Sigmoid colon (tissue), 4 donors: Measurements from ENCODE around the gene DOK5.

ENCODE experiments used
- CTCF ChIP-seq, 4 experiments: fragments of 450-650 bp in 3 of 4; fragments of 200-600 bp in 1 of 4; IDR thresholded peaks; one replicate each; pipeline ENCODE4 v1.5.1; 2016 to 2019; ENCODE audit warnings: antibody characterized with exemption in 4 of 4, mild to moderate bottlenecking in 3 of 4, moderate library complexity in 2 of 4
- EP300 ChIP-seq, 4 donors: sonication (generic); formaldehyde crosslinking; IDR thresholded peaks; one replicate each; pipeline ENCODE4 v1.6.1; 2017; ENCODE audit warnings: antibody characterized with exemption in 4 of 4
- POLR2A ChIP-seq, 2 donors: fragments of 450-650 bp; IDR thresholded peaks; one replicate each; pipeline ENCODE4 v1.6.1; 2016; ENCODE audit warnings: antibody characterized with exemption in 2 of 2, mild to moderate bottlenecking in 2 of 2, moderate library complexity in 2 of 2
- POLR2AphosphoS5 ChIP-seq, 4 donors: sonication (generic); formaldehyde crosslinking; IDR thresholded peaks; one replicate each; pipeline ENCODE4 v1.6.1; 2017; ENCODE audit warnings: antibody characterized with exemption in 4 of 4

DNA sequence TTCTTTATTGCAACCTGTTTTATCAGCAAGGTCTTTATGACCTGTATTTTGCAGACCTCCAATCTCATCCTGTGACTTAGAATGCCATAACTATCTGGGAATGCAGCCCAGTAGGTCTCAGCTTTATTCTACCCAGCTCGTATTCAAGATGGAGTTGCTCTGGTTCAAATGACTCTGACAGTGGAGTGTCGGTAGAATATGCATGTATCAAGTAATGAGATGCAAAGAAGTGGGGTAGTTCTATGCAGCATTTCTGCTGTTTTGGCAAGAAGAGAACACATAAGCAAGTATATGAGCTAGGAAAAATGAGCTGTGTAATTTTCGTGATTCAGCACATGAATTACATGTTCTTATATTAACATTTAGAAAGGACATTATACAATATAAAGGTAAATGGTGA lies 185.9 kb downstream of the DOK5 start:
- TF ChIP-seq CTCF (IDR thresholded peaks at IDR 0.05) (no peak), POLR2A (IDR thresholded peaks at IDR 0.05) (no peak), EP300 (IDR thresholded peaks at IDR 0.05) (no peak), POLR2AphosphoS5 (IDR thresholded peaks at IDR 0.05) (no peak)
